ENCODE results near the gene CTBP1. TPM values are rescaled to one million over a fixed set of nuclear protein-coding genes. Genes with fewer than 3 reads are reported as not detected.

Gene CTBP1
- total and polyA plus RNA-seq, 2 of the 8 experiments (the other 6 are each of a cell fraction or from before 2014, with no cell fraction given): 128 to 185 TPM

DNA sequence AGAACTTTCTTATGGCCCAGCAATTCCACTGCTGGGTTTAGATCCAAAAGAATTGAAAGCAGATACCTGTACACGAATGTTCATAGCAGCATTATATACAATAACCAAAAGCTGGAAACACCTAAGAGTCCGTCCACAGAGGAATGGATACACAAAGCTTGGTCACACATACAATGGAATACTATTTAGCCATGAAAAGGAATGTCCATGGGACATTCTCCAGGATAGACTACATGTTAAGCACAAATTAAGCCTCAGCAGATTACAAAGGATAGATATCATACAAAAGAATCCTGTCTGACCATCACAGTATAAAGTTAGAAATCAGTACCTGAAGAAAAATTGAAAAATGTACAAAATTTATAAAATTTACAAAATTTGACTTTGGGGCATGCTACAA, 28.1 kb upstream of the CTBP1 start:
- Histone ChIP-seq H3K4ac (replicated peaks; ENCODE audit: insufficient read length, low read depth, low read length) (no peak overlapping the region), H2BK12ac (ENCODE audit: low read depth, low read length) (no peak overlapping the region), H3K18ac (ENCODE audit: extremely low read depth, low read length) (no peak overlapping the region), H3K4me2 (ENCODE audit: insufficient read depth in 1 of 2, low read depth in 2 of 2, low read length in 2 of 2) (no peak overlapping the region), H2BK5ac (ENCODE audit: low read depth, low read length) (no peak overlapping the region), H2AFZ (ENCODE audit: low read length) (no peak overlapping the region), H3K56ac (replicated peaks; ENCODE audit: insufficient read length, low read depth, low read length) (no peak overlapping the region), H3K9me3 (ENCODE audit: insufficient read depth in 2 of 2, low read depth in 1 of 2, low read length in 1 of 2) (peaks cover 8 to 9% of the 10 kb centered on the region in 2 experiments; a peak in 3 of 4 replicates), H3K9ac (replicated peaks in 1 of 4; ENCODE audit: extremely low read depth in 1 of 4, low read depth in 3 of 4, low read length in 3 of 4) (no peak overlapping the region), H3K27ac (ENCODE audit: low read depth, low read length) (no peak overlapping the region), H2AK5ac (ENCODE audit: low read depth, low read length) (no peak overlapping the region), H4K8ac (ENCODE audit: extremely low read depth, insufficient read depth, low read length) (no peak overlapping the region), H3K4me1 (replicated peaks in 1 of 4; ENCODE audit: control insufficient read depth in 3 of 4, insufficient read depth in 4 of 4, low read length in 3 of 4) (no peaks in the 10 kb centered on the region), H3K27me3 (replicated peaks in 1 of 4; ENCODE audit: control insufficient read depth in 3 of 4, extremely low read depth in 1 of 4, insufficient read depth in 3 of 4, low read length in 3 of 4) (no peaks in the 10 kb centered on the region), H2BK15ac (ENCODE audit: low read length) (no peak overlapping the region), H3K14ac (ENCODE audit: insufficient read length) (no peak overlapping the region), H3K36me3 (ENCODE audit: control insufficient read depth in 2 of 4, insufficient read depth in 4 of 4, low read length in 3 of 4) (no peaks in the 10 kb centered on the region), H2BK120ac (replicated peaks; ENCODE audit: low read depth, low read length) (no peak overlapping the region), H3K23ac (ENCODE audit: insufficient read length) (no peak overlapping the region), H4K20me1 (replicated peaks in 1 of 2; ENCODE audit: control insufficient read depth in 1 of 2, insufficient read depth in 2 of 2, low read length in 2 of 2) (no peaks in the 10 kb centered on the region), H2BK20ac (ENCODE audit: low read length) (no peak overlapping the region), H4K5ac (ENCODE audit: insufficient read length, low read depth, low read length) (no peak overlapping the region), H3K4me3 (ENCODE audit: extremely low read depth in 1 of 4, insufficient read depth in 2 of 4, low read depth in 3 of 4, low read length in 4 of 4) (no peak overlapping the region), H3K79me2 (ENCODE audit: control insufficient read depth in 1 of 2, insufficient read depth in 2 of 2, low read length in 2 of 2) (no peaks in the 10 kb centered on the region), H3K79me1 (ENCODE audit: low read depth, low read length) (no peaks in the 10 kb centered on the region), H4K91ac (replicated peaks; ENCODE audit: insufficient read length, low read length) (no peak overlapping the region), H3K23me2 (ENCODE audit: low read depth, low read length) (peaks cover 10% of the 10 kb centered on the region; the same call in 1 of the 2 replicates)
- no peak for DNase-seq (ENCODE audit: low read depth in 1 of 2, low spot score in 2 of 2)
- ChIA-PET CTCF (ENCODE audit: partially characterized antibody) (interaction anchor here (0.6 to 3.8 kb wide), 3 partner anchors 9 to 1142 kb away, joined by 3 to 16 read pairs (median 4); partner anchors contain the start of gene CFAP99), POLR2A (ENCODE audit: partially characterized antibody) (no interaction called here)
- 88% methylated on average over 2 of the region's 2 CpGs; no CpG with 5 or more reads in 1 of the 2 experiments for WGBS, 2 experiments (ENCODE audit: extremely low coverage in 1 of 2, insufficient coverage in 1 of 2, insufficient read length in 1 of 2, insufficient replicate concordance in 2 of 2, low coverage in 1 of 2, low lambda C conversion rate in 2 of 2, missing lambda C conversion rate in 1 of 2)
- FAIRE-seq: no peak
- TF ChIP-seq YY1 (IDR thresholded peaks at IDR 0.05; ENCODE audit: low read depth, low read length): no peak
- TF ChIP-seq SIX5 (IDR thresholded peaks at IDR 0.05; ENCODE audit: low read depth, low read length): no peak
- TF ChIP-seq KDM1A (IDR thresholded peaks at IDR 0.05; ENCODE audit: borderline replicate concordance, low read length): no peak
- TF ChIP-seq RBBP5 (IDR thresholded peaks at IDR 0.05; ENCODE audit: borderline replicate concordance, low read depth, low read length): no peak
- TF ChIP-seq BRCA1 (IDR thresholded peaks at IDR 0.05; ENCODE audit: low read depth, low read length): no peak
- no peak for TF ChIP-seq GABPA (IDR thresholded peaks at IDR 0.05; ENCODE audit: borderline replicate concordance, insufficient read depth, low read length)
- TF ChIP-seq CBX5 (IDR thresholded peaks at IDR 0.05; ENCODE audit: low read depth, low read length): no peak
- TF ChIP-seq, protein P1, sequence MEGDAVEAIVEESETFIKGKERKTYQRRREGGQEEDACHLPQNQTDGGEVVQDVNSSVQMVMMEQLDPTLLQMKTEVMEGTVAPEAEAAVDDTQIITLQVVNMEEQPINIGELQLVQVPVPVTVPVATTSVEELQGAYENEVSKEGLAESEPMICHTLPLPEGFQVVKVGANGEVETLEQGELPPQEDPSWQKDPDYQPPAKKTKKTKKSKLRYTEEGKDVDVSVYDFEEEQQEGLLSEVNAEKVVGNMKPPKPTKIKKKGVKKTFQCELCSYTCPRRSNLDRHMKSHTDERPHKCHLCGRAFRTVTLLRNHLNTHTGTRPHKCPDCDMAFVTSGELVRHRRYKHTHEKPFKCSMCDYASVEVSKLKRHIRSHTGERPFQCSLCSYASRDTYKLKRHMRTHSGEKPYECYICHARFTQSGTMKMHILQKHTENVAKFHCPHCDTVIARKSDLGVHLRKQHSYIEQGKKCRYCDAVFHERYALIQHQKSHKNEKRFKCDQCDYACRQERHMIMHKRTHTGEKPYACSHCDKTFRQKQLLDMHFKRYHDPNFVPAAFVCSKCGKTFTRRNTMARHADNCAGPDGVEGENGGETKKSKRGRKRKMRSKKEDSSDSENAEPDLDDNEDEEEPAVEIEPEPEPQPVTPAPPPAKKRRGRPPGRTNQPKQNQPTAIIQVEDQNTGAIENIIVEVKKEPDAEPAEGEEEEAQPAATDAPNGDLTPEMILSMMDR (IDR thresholded peaks at IDR 0.05; ENCODE audit: control extremely low read depth in 1 of 3, insufficient read depth in 1 of 3, low read depth in 1 of 3, low read length in 3 of 3): no peak
- no peak for TF ChIP-seq CTBP2 (IDR thresholded peaks at IDR 0.05; ENCODE audit: borderline replicate concordance, insufficient read depth, insufficient read length, low read length)
- TF ChIP-seq BACH1 (IDR thresholded peaks at IDR 0.05; ENCODE audit: low read length): no peak
- TF ChIP-seq POLR2AphosphoS5 (IDR thresholded peaks at IDR 0.05; ENCODE audit: low read depth, low read length): no peak
